GM12891 (cell line): ENCODE results near the gene CERS3.
A peak's percentile ranks its signal among the peaks of the same experiment; 100 is the strongest.
"Not testable (repeated sequence)": the region's sequence is repeated elsewhere in the genome, so short reads cannot be mapped to it uniquely, and the experiment has no call there.

Source experiments
- DNase-seq: peaks from one replicate; pipeline ENCODE4 v3.0.0; 2011; ENCODE audit warnings: low spot score; ENCODE audit not compliant: insufficient read length
- FAIRE-seq: peaks from 2 replicates; lab custom pipeline; 2011; peaks lifted over from hg19 to GRCh38; lab: Jason Lieb, UNC
- PAX5 ChIP-seq: IDR thresholded peaks from 2 replicates; pipeline ENCODE4 v1.6.1; 2011; ENCODE audit warnings: low read length, moderate library complexity, mild to moderate bottlenecking; ENCODE audit not compliant: insufficient read depth, severe bottlenecking
- POLR2A ChIP-seq: IDR thresholded peaks from 2 replicates; pipeline ENCODE4 v1.6.1; 2011; ENCODE audit warnings: low read depth, low read length, control low read depth
- POLR2AphosphoS5 ChIP-seq: IDR thresholded peaks from 2 replicates; pipeline ENCODE4 v1.6.1; 2011; ENCODE audit warnings: low read depth, low read length, control low read depth
- POU2F2 ChIP-seq: IDR thresholded peaks from 2 replicates; pipeline ENCODE4 v1.6.1; 2011; ENCODE audit warnings: low read depth, mild to moderate bottlenecking, control low read depth, low read length, moderate library complexity
- SPI1 ChIP-seq: IDR thresholded peaks from 2 replicates; pipeline ENCODE4 v1.6.1; 2011; ENCODE audit warnings: low read depth, low read length, control low read depth
- TAF1 ChIP-seq: IDR thresholded peaks from 2 replicates; pipeline ENCODE4 v1.6.1; 2011; ENCODE audit warnings: low read depth, low read length, control low read depth

CERS3 gene

DNA sequence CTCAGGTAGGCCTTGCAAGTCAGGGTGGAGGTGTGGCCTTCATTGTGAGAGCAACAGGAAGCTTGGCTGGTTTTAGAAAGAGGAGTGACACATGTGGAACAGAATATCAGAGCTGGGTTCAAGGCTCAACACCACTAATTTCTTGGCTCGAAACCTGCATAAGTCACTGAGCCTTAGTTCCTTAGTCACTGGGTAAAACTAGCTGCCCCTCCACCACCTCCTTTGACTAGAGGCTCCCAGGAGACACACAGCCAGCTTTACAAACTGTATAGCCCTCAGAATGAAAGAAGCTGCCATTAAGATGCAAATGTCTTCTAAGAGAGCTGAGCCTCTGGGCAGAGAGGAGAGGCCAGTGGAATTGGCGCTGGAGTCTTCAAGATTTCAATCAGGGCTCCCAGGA lies 67.7 kb downstream of the CERS3 start:
- FAIRE-seq (peak; percentile 59), DNase-seq (no peak)
- TF ChIP-seq POLR2AphosphoS5 (no peak), POU2F2 (no peak), PAX5 (no peak), POLR2A (no peak), SPI1 (no peak), TAF1 (no peak)

DNA sequence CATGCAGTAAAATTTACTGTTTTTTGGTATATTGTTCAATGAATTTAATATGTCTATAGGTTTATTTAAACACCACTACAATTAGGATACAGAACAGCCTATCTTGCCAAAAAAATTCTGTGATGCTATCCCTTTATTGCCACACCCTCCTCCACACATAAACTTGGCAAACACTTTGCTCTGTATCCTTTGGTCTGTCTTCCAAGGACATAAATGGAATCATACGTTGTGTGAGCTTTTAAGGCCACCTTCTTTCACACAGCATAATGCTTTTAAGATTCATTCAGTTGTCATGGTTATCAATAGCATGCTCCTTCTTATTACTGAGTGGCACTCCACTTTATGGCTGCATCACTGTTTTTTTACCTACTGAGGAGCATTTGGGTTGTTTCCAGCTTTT lies 71.5 kb downstream of the CERS3 start:
- TF ChIP-seq POLR2AphosphoS5, result no peak
- no peak for TF ChIP-seq SPI1
- TF ChIP-seq TAF1, result no peak
- TF ChIP-seq POLR2A, result no peak
- no peak for TF ChIP-seq PAX5
- no peak for TF ChIP-seq POU2F2
- DNase-seq, result no peak
- no peak for FAIRE-seq

DNA sequence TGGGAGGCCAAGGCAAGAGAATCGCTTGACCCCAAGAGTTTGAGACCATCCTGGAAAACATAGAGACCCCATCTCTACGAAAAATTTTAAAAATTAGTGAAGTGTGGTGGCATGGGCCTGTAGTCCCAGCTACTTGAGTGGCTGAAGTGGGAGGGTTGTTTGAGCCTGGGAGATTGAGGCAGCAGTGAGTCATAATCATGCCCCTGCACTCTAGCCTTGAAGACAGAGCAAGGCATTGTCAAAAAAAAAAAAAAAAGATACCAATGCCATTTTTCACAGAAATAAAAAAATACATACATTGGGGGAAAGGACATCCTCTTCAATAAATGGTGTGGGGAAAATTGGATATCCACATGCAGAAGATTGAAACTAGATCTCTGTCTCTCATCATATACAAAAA lies 74.6 kb downstream of the CERS3 start:
- TF ChIP-seq SPI1 (no peak), POLR2AphosphoS5 (no peak), TAF1 (no peak), POLR2A (no peak)
- no peak for FAIRE-seq
- no peak for DNase-seq

DNA sequence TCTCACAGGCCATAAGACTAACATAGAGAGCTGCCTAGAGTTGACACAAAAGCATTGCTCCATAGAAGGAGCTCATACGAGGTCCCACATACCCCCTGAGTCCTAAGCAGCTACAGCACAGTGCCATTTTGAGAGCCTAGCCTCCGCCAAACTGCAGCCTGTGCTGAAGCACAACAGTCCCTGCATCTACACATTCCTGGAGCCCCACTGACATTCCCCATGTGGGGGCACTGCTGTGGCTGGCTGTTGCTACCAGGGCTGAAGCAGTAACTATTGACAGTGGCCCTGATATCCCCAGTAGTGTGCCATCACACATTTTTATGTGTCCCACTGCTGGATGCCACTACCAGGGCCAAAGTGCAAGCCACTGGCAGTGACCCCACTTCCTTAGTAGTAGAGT lies 80.3 kb downstream of the CERS3 start:
- no peak for DNase-seq
- FAIRE-seq, result no peak
- TF ChIP-seq POU2F2, result no peak
- TF ChIP-seq POLR2AphosphoS5, result no peak
- no peak for TF ChIP-seq SPI1
- no peak for TF ChIP-seq PAX5
- no peak for TF ChIP-seq POLR2A
- TF ChIP-seq TAF1, result no peak

DNA sequence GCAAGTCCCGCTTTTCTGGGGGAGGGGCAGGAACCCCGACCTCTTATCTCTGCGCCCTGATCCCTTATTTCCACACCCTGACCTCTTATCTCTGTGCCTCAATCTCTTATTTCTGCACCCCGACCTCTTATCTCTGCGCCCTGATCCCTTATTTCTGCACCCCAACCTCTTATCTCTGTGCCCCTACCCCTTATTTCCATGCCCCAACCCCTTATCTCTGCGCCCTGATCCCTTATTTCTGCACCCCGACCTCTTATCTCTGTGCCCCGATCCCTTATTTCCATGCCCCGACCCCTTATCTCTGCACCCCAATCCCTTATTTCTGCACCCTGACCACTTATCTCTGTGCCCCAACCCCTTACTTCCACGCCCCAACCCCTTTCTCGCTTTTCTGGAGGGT lies 87.7 kb downstream of the CERS3 start:
- DNase-seq, FAIRE-seq: not testable (repeated sequence)

DNA sequence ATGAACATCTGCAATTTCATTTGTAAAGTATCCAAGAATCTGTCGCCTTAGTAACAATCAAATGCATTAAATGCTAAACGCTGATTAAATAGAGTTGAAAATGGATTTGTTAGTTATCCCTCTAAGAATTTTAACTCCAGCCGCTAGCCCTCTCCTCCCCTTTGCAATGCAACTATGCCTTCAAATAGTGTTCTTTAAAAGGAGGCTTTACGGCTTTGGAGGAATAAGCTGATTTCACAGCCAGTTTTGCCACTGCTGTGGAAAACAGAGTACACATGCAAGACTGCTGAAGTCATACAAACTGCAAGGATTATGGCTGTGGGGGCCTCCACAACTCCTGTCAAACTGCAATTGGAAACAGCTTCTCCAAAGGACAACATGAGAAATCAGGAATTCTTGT lies 89.2 kb downstream of the CERS3 start:
- no peak for DNase-seq
- TF ChIP-seq POU2F2 (no peak), POLR2A (no peak), PAX5 (no peak), POLR2AphosphoS5 (no peak), TAF1 (no peak), SPI1 (no peak)
- FAIRE-seq, result no peak

DNA sequence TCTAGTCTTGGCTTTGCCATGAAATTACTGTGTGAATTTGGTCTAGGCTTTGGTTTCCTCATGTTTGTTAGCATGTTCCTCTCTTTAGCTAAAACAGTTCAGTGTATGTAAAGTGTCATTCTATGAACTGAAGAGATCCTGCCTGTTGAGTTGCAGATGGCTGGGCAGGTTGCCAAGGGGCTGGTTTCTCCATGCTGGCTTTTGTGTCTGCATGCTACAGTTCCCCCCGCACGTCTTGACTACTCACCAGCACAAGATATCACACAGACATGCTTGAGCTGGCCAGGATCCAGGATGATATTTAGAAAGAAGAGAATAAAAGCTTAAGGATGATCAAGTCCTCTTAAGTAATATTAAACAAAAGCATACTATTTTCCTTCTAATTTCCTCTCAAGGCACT lies 90.2 kb downstream of the CERS3 start:
- FAIRE-seq (peak; percentile 23), DNase-seq (no peak)
- no peak for TF ChIP-seq POLR2AphosphoS5
- TF ChIP-seq POU2F2, result no peak
- TF ChIP-seq PAX5, result no peak
- TF ChIP-seq TAF1, result no peak
- no peak for TF ChIP-seq SPI1
- TF ChIP-seq POLR2A, result no peak

DNA sequence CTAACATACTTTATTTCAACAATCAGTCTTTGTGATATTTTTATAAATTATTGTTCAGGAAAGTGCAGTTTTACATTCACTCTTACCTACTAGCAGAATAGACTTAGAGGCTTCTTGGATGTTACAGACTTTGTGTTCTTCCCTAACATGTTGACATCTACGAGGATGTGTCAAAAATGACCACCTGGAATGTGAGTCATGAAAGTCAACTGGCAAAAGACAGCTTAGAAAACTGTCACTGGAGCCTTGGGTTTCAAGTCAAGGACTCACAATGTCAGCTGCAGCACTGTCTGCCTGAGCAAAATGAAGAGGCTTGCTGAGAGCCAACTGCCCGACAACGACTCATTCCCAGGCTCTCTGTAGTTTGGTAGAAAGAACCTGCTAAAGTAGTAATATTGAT lies 91.5 kb downstream of the CERS3 start:
- TF ChIP-seq POLR2A (no peak), TAF1 (no peak), PAX5 (no peak), POU2F2 (no peak), POLR2AphosphoS5 (no peak), SPI1 (no peak)
- FAIRE-seq, result no peak
- DNase-seq, result no peak

DNA sequence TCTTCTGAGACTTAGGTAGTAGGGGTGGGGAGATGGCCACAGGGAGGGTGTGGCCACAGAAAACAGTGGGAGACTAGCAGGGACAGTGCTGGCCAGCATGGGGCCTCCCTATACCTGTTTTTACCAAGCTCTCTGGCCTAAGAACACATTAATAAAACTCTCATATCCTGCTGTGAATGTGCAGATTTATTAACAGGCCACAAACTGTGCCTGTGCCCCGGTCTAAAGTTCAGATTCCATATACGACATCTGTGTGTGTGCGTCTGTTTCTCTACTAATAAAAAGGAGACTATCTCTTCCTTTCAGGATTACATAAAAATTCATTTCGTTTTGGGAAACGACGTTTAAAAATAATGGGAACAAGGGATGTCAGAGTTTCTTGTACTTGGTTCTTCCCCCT lies 94.2 kb downstream of the CERS3 start:
- no peak for TF ChIP-seq POLR2A
- TF ChIP-seq SPI1, result no peak
- TF ChIP-seq POLR2AphosphoS5, result no peak
- DNase-seq (no peak), FAIRE-seq (no peak)

DNA sequence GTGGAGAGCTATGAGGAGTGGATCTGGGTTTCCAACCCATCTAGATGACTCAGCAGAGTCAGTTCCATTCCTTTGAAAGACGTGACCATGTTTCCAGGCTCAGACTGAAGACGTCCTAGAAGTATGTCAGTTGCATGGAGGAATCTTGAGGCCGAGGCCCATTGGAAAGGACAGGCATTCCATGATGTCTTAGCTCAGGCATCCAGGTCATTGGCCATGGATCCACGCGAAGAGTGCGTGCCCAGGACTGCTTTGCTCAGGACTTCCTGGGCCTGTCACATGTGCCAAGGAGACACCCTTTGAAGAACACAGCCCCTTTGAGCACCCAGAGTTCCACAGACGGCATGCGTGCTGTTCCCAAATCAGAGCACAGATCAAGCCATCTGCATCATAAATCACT lies 94.7 kb downstream of the CERS3 start:
- FAIRE-seq (no peak), DNase-seq (no peak)
- TF ChIP-seq POLR2AphosphoS5 (no peak), POLR2A (no peak), SPI1 (no peak), POU2F2 (no peak), PAX5 (no peak)

DNA sequence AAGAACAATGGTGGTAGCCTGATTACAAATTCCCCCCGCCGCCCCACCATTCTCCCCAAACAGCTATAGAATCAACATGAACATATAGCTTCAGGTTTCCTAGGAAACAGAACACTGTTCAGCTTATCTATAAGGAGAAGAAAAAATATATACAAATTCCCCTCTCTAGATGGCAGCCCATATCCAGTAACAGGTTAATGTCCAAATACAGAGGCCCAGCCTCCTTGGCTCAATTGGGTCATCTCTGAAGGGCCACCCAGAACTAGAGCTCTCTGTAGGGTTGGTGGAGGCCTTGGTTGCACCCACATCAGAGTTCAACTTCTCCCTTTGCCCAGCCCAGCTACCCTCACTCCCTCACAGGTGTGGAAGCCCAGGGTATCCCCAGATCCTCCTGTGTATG lies 95.4 kb downstream of the CERS3 start:
- DNase-seq (no peak), FAIRE-seq (no peak)
- TF ChIP-seq POLR2A (no peak), TAF1 (no peak), POLR2AphosphoS5 (no peak), PAX5 (no peak), POU2F2 (no peak), SPI1 (no peak)

DNA sequence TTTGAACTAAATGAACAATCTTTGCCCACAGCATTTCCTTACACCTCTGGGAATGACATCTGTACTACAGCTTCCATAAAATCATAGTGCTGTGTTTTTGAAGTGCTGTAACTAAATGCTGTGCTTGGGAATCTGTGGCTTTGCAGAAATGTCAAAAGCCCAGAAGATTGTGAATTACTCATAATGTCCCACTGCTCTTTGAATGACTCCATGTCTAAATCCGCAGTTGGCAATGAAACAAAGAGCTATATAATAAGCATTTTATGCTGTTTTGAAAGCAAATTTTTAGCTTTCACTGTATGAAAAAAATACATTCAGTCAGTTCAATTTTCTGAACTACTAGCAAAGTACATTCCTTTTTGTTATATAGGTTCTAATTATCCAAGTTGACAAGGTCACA lies 98.3 kb downstream of the CERS3 start:
- FAIRE-seq (no peak), DNase-seq (no peak)
- TF ChIP-seq TAF1, result no peak
- TF ChIP-seq PAX5, result no peak
- no peak for TF ChIP-seq POLR2AphosphoS5
- TF ChIP-seq POLR2A, result no peak
- no peak for TF ChIP-seq SPI1
- no peak for TF ChIP-seq POU2F2
